IPS DF 4.7 (cell line): ENCODE measurements around the gene TEX44.
"Not testable (repeated sequence)": the region's sequence is repeated elsewhere in the genome, so short reads cannot be mapped to it uniquely, and the experiment has no call there.

ENCODE experiments used
- DNase-seq: peaks from one replicate; pipeline ENCODE4 v3.0.0-alpha.2; 2013; ENCODE audit warnings: low spot score; ENCODE audit errors: extremely low read depth

The TEX44 gene

GRCh38 chr2:231570915-231571314 lies 21.7 kb upstream of the TEX44 start:
- DNase-seq = not testable (repeated sequence)

DNA sequence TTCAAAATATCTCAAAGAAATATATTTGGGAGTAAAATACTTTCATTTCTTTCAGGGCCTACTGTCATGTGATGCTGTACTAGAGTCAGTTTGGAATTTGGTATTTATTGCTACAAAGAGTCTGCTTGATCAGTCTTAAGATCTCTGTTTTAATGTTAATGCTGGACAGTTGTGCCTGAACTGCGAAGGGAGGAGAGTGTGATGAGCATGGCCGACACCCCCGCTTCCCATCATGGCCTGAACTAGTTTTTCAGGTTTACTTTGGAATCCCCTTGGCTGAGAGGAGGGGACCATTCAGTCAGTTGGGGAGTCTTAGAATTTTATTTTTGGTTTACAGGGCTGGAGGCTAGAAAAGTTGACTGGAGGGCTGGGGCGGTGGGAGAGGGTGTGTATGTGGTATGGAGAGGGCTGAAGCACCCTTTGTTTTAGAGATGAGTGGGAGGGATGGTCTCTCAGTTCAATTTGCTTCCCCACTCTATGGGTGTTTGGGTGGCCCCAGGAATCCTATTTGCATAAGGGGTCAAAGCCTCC lies 20.9 kb upstream of the TEX44 start:
- DNase-seq = no peak

GRCh38 chr2:231573096-231573495 lies 19.6 kb upstream of the TEX44 start:
- DNase-seq = no peak

DNA sequence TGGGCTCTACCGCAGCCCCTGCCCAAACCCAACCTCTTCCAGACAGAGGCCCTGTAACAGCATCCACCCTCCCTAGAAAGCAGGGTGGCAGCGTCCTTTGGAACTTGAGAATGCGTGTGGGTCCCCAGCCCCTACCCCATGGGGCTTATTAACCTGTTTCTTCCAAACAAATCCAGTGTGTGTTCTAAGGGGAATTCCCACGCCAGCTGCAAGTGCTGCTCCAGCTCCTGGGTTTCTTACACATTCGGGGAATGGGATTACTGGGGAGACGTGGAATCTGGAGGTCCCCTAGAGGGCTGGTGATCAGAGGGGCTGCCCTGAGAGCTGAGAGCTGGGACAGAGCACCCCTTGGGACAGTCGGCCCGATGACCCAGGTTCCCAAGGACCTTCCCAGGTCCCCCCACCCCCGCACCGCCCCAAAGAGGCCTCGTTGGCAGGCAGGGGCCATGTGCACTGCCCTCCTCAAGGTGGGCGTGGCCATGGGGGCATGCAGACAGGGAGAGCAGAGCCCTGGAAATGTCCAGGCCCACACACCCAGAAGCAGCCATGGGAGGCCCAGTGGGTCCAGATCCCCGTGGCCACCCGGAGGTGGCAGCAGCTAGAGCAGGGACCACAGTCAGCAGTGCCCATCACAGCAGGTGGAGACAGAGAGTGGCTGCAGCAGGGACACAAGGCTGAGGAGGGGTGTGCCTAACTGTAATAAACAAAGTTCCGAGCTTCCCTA lies 18.8 kb upstream of the TEX44 start:
- no peak for DNase-seq

- no peak for DNase-seq
Observed at GRCh38 chr2:231575612-231576256, 16.9 kb upstream of the TEX44 start.

DNA sequence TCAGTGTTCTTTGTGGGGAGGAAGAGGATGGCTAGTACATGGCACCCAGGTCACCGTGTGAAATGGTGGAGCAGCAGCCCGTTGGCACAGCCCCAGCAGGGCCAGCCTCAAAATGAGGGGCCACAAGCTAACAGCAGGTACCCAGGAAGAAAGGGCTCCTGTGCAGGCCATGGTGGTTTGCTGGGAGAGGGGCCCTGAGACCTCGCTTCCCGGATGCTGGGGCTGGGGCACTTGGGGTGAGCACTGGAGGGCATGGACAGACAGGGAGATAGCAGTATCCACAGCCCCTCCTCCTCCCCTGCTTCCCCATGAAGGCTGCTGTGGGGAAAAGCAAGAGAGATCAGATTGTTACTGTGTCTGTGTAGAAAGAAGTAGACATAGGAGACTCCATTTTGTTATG lies 16.2 kb upstream of the TEX44 start:
- no peak for DNase-seq

- DNase-seq = not testable (repeated sequence)
Observed at GRCh38 chr2:231578655-231579054, 14.0 kb upstream of the TEX44 start.

DNA sequence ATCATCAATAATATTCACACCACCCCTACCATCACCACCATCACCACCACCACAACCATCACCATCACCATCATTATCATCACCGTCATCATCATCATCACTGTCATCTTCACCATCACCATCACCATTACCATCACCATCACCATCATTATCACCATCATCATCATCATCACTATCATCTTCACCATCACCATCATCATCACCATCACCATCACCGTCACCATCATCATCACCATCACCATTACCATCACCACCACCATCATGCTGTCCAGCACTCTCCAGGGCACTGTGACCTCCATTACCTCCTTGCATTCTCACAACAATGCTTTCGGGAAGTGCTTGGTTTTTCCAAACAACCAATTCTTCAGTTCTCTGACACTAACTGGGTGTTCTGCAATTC lies 13.1 kb upstream of the TEX44 start:
- DNase-seq = no peak

DNA sequence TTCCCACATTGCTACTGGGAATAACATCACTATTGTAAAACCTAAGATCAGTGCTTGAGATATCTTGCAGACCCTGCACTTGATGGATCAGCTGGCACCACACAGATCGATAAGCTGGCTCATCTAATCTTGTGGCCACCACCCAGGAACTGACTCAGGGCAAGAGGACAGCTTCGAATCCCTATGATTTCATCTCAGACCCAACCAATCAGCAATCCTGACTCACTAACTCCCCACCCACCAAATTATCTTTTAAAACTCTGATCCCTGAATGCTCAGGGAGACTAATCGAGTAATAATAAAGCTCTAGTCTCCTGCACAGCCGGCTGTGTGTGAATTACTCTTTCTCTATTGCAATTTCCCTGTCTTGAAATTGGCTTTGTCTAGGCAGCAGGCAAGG lies 11.3 kb upstream of the TEX44 start:
- no peak for DNase-seq

DNA sequence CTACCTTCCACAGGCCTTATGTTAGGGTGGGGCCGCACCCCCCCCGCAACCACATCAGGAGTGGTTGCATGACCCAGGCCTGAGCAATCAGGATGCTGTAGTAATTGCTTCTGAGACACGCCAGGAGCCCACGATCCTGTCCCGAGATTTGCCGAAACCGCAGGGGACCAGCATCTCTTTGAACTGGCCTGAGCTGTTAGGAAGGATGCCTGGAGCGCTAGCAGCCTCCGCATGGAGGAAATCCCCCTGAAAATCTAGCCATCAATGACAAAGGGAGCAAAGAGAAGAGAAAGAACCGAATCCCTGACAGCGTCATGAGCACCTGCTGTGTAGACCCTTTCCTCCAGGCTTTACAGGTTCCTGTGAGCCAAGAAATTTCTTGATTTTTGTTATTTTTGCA lies 8.7 kb upstream of the TEX44 start:
- no peak for DNase-seq

DNA sequence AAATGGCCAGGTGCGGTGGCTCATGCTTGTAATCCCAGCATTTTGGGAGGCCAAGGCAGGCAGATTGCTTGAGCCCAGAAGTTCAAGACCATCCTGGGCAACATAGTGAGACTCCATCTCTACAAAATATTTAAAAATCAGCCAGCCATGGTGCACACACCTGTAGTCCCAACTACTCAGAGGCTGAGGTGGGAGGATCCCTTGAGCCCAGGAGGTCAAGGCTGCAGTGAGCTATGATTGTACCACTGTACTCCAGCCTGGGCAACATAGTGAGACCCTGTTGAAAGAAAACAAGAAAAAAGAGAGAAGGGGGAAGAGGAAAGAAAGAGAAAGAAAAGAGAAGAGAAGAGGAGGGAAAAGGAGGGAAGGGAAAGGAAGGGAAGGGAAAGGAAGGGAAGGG lies 4.9 kb upstream of the TEX44 start:
- not testable (repeated sequence) for DNase-seq

DNA sequence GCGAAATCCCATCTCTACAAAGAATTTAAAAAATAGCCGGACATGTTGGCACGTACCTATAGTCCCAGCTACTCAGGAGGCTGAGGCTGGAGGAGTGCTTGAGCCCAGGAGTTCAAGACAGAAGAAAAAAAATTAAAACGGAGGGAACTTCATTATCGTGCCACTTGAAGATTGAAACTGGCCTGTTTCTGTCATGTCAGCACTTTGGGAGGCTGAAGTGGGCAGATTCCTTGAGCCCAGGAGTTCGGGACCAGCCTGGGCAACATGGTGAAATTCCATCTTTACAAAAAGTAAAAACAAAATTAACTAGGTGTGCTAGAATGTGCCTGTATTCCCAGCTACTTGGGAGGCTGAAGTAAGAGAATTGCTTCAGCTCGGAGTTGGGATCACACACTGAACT lies 3.0 kb upstream of the TEX44 start:
- no peak for DNase-seq

DNA sequence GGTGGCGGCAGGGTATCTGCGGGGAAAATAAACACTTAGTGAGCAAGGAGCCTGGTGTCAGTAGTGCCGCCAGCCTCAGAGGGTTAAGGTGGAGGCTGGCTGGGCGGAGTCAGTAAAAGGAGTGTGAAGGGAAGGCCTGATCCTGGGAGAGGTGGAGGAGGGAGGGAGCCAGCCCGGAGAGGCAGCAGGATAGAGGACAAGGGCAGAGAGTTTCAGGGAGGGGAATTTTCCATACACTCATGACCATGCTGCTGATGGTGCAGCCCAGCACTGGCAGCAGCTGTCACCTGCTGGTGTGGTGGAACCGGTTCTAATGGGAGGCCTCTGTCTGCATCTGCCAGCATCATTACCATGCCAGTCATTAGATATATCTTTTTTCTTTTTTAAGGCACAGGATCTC lies 2.0 kb upstream of the TEX44 start:
- DNase-seq = no peak

DNA sequence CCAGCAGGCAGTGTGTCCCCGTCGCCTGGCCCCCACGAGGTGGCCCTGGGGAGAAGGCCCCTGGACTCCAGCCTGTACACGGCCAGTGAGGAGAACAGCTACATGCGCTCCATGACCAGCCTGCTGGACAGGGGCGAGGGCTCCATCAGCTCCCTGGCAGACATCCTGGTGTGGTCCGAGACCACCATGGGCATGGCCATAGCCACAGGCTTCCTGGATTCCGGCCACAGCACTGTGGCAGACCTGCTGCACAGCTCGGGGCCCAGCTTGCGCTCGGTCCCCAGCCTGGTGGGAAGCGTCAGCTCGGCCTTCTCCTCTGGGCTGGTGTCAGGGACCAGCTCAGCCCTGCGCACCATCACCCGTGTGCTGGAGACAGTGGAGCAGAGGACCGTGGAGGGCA lies 1.0 kb downstream of the TEX44 start:
- DNase-seq = no peak

DNA sequence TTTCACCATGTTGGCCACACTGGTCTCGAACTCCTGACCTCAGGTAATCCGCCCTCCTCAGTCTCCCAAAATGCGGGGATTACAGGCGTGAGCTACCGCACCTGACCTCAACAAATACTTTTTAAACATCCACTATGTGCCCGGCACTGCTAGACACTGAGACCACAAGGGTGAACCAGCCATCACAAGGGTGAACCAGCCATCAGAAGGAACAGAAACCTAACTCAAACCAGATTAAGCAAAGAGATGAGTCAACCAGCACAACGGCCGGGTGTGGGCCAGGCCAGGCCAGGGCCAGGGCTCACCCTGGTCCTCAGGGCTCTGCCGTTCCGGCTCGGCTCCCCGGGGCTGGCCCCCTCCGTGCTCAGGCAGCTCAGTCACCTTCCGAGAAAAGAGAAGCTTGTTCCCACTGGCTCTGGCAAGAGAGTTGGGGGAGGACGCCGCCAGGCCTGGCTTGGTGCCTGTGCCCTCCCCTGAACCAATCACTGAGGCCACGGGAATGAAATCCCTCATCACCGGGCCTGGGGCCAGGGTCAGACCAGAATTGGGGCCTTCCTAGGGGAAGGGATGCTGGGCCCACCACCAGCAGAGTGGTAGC lies 4.4 kb downstream of the TEX44 start:
- no peak for DNase-seq

DNA sequence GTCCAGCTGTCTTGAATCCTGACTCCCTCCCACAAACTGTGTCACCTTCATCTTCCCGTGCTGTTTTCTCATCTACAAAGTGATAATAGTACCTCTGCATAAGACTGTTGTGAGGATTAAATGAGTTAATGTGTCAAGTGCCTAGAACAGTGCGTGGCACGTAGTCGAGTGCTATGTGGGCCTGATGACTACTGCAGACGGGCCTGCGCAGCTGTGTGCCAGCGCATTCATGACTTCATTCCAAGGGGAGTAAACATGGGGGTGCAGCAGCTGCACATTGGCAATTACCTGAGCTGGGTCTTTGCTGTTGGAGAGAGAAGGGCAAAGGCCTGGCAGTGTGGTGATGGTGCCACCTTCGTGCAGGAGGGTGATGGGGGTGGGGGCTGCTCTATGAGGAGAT lies 5.0 kb downstream of the TEX44 start:
- DNase-seq = no peak

- DNase-seq = no peak
Observed at GRCh38 chr2:231600619-231601355, 8.1 kb downstream of the TEX44 start.

- no peak for DNase-seq
Observed at GRCh38 chr2:231601356-231602229, 8.9 kb downstream of the TEX44 start.

DNA sequence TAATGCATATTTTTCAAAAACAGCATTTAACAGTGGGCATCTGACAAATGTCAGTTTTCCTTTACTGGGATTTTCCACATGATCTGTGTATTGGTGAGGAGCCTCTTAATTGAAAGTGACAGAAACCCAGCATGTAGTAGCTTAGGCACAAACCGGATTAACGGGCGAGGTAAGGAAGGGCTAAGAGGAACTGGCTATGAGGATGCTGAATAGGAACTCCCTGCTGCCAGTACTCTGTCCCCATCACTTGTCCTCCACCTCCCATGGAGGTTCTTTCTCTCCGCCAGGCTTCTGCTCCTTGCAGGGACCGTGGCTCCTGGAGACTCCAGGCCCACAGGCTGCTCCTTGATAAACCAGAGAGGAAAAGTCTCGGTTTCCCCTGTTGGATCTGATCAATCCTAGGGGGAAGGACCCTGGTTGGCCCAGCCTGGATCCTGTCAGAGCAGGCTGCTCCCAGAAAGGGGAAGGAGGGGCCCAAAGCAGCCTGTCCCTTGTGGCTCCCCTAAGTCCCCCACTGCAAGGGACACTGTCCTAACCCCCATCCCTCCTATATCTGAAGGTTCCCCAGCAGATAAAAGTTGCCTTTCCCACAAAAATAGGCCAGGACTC lies 10.3 kb downstream of the TEX44 start:
- DNase-seq = no peak

- no peak for DNase-seq
Observed at GRCh38 chr2:231604101-231604684, 11.5 kb downstream of the TEX44 start.
